HG03575 (cell line): ENCODE results near the gene ADCY9.

ENCODE experiments used
- ATAC-seq: cut with Tn5 transposase; IDR thresholded peaks from one replicate; pipeline ENCODE4 v1.9.1; 2021; ENCODE audit not compliant: unreplicated experiment, insufficient number of reproducible peaks, low FRiP score; ENCODE audit errors: extremely low read depth

The ADCY9 gene

GRCh38 chr16:3919413-3919812, 196.8 kb downstream of the ADCY9 start:
- ATAC-seq, result no peak

GRCh38 chr16:3915426-3916260, 200.6 kb downstream of the ADCY9 start:
- no peak for ATAC-seq

GRCh38 chr16:3912897-3913296, 203.3 kb downstream of the ADCY9 start:
- ATAC-seq, result no peak
